ENCODE measurements around the gene HNRNPU.

HNRNPU gene

DNA sequence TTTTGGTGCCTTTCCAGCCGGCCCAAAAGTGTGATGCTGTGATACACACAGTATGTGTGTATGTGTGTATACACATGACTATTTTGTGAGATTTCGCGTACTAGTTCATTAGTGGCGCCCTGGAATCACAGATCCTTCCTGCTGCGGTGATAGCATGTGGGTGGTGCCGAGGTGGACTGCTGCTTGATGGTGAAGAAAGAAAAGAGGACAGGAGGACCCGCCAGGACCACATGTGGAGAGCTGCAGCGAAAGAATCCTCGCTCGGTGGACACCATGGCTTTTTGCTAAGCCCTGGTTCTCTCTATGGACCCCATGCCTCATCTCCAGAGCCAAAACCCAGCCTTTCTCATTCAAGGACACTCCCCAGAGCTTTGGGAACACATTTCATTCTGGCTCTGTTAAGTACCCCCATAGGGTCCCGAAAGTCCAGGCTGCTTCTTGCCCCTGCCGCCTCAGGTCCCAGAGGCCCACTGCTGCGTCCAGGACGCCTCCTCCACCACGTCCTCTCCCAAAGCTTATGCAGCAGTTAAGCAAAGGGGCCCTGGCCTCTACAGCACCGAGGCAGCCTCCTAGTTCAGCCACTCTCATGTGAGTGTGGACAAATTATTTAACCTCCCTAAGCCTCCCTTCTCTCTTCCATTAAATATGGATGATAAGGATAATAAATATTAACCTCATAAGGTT is 61.6 kb downstream of the HNRNPU start:
- no peak for DNase-seq (ENCODE audit: low read depth)

GRCh38 chr1:244802041-244802440 is 62.3 kb downstream of the HNRNPU start:
- no peak for DNase-seq (ENCODE audit: low read depth)

GRCh38 chr1:244801246-244801645 is 63.1 kb downstream of the HNRNPU start:
- DNase-seq (ENCODE audit: low read depth), result peak; percentile 19

- DNase-seq (ENCODE audit: low read depth), result no peak
Measured at GRCh38 chr1:244800821-244801220, 63.5 kb downstream of the HNRNPU start.
